ENCODE results near the gene KCNQ1. TPM values are rescaled to one million over a fixed set of nuclear protein-coding genes. Genes with fewer than 3 reads are reported as not detected.

Gene KCNQ1
- total and polyA plus RNA-seq, 7 donors = 1.1 to 25.2 (median 3.8) TPM

GRCh38 chr11:2870460-2870859 is 425.7 kb downstream of the KCNQ1 start:
- no peak for TF ChIP-seq POLR2A (IDR thresholded peaks at IDR 0.05)
- no peak for TF ChIP-seq CTCF (IDR thresholded peaks at IDR 0.05)
- WGBS, 2 donors = 58 to 74% methylated on average over 17 of the region's 17 CpGs
- no peak for DNase-seq
- no peak overlapping the region for H3K27ac ChIP-seq
- no peak overlapping the region for H3K4me3 ChIP-seq
- intact Hi-C loops (cut with DNase I) = no loop called here
- H3K4me1 ChIP-seq = no peaks in the 10 kb centered on the region
- no peaks in the 10 kb centered on the region for H3K36me3 ChIP-seq
- H3K9me3 ChIP-seq = peaks cover 0 to 4% (median 0%) of the 10 kb centered on the region in 4 donors
- H3K27me3 ChIP-seq = peaks cover 18 to 41% (median 31%) of the 10 kb centered on the region in 3 donors

GRCh38 chr11:2870969-2871680 is 426.3 kb downstream of the KCNQ1 start:
- H3K27me3 ChIP-seq = peaks cover 18 to 41% (median 31%) of the 10 kb centered on the region in 3 donors
- no peaks in the 10 kb centered on the region for H3K4me1 ChIP-seq
- peaks cover 0 to 4% (median 0%) of the 10 kb centered on the region in 4 donors for H3K9me3 ChIP-seq
- H3K4me3 ChIP-seq = no peak overlapping the region
- no peak for DNase-seq
- intact Hi-C loops (cut with DNase I) = no loop called here
- H3K36me3 ChIP-seq = no peaks in the 10 kb centered on the region
- no peak overlapping the region for H3K27ac ChIP-seq
- TF ChIP-seq POLR2AphosphoS5 (IDR thresholded peaks at IDR 0.05) (no peak), POLR2A (IDR thresholded peaks at IDR 0.05) (no peak), EP300 (IDR thresholded peaks at IDR 0.05) (no peak), CTCF (IDR thresholded peaks at IDR 0.05) (no peak)
- 67 to 70% methylated on average over 22 of the region's 22 CpGs for WGBS, 2 donors

GRCh38 chr11:2874963-2875362 is 430.2 kb downstream of the KCNQ1 start:
- intact Hi-C loops (cut with DNase I) = no loop called here

GRCh38 chr11:2877474-2877873 is 432.7 kb downstream of the KCNQ1 start:
- Histone ChIP-seq H3K4me3 (no peak overlapping the region), H3K27ac (no peak overlapping the region), H3K27me3 (no peaks in the 10 kb centered on the region), H3K9me3 (peaks cover 0 to 4% (median 0%) of the 10 kb centered on the region in 4 donors), H3K4me1 (peaks cover 0 to 11% (median 10%) of the 10 kb centered on the region in 4 donors), H3K36me3 (peaks cover 0 to 11% (median 4%) of the 10 kb centered on the region in 4 donors)
- DNase-seq = no peak
- TF ChIP-seq POLR2A (IDR thresholded peaks at IDR 0.05) = no peak
- TF ChIP-seq POLR2AphosphoS5 (IDR thresholded peaks at IDR 0.05) = no peak
- TF ChIP-seq EP300 (IDR thresholded peaks at IDR 0.05) = no peak
- TF ChIP-seq CTCF (IDR thresholded peaks at IDR 0.05) = no peak
- intact Hi-C loops (cut with DNase I) = no loop called here
- WGBS, 2 donors = 18 to 70% methylated on average over 6 of the region's 6 CpGs

More at GRCh38 chr11:2874963-2875362, 430.2 kb downstream of the KCNQ1 start:
- H3K27me3 ChIP-seq = peaks cover 6 to 21% (median 17%) of the 10 kb centered on the region in 3 donors
- H3K4me1 ChIP-seq = no peaks in the 10 kb centered on the region
- no peak for TF ChIP-seq EP300 (IDR thresholded peaks at IDR 0.05)
- TF ChIP-seq POLR2A (IDR thresholded peaks at IDR 0.05) = no peak
- TF ChIP-seq POLR2AphosphoS5 (IDR thresholded peaks at IDR 0.05) = no peak
- no peak for TF ChIP-seq CTCF (IDR thresholded peaks at IDR 0.05)
- WGBS, 2 donors = 95% methylated on average over 10 of the region's 10 CpGs
- H3K4me3 ChIP-seq = no peak overlapping the region
- H3K9me3 ChIP-seq = peaks cover 0 to 4% (median 0%) of the 10 kb centered on the region in 4 donors
- H3K36me3 ChIP-seq = peaks cover 0 to 11% (median 4%) of the 10 kb centered on the region in 4 donors
- no peak for DNase-seq
- H3K27ac ChIP-seq = no peak overlapping the region

Data from sigmoid colon (tissue), 7 donors.